ENCODE data around the gene DARS1.

DNA sequence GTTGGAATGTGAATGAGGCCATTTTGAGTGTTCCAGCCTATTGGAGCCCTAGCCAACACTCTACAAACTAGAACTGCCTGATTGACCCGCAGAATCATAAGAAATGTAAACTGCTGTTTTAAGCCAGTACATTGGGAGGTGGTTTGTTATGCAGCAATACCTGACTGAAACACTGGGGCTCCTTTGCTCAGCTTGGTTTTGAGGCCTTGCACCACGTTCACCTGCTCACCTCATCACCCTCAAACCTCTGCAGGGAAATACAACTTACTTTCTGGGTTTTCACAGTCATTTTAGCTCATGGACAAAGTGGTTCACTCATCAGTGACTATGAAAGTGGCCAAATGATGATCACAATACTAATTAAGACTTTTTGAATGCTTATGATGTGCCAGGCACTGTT is 10.9 kb upstream of the DARS1 start:
- TF ChIP-seq, protein P1, sequence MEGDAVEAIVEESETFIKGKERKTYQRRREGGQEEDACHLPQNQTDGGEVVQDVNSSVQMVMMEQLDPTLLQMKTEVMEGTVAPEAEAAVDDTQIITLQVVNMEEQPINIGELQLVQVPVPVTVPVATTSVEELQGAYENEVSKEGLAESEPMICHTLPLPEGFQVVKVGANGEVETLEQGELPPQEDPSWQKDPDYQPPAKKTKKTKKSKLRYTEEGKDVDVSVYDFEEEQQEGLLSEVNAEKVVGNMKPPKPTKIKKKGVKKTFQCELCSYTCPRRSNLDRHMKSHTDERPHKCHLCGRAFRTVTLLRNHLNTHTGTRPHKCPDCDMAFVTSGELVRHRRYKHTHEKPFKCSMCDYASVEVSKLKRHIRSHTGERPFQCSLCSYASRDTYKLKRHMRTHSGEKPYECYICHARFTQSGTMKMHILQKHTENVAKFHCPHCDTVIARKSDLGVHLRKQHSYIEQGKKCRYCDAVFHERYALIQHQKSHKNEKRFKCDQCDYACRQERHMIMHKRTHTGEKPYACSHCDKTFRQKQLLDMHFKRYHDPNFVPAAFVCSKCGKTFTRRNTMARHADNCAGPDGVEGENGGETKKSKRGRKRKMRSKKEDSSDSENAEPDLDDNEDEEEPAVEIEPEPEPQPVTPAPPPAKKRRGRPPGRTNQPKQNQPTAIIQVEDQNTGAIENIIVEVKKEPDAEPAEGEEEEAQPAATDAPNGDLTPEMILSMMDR (IDR thresholded peaks at IDR 0.05), result no peak
- no peak for TF ChIP-seq POLR2AphosphoS5 (IDR thresholded peaks at IDR 0.05)
